Ascending aorta (tissue), 2 donors: ENCODE results near the gene PDIA2. TPM values are rescaled to one million over a fixed set of nuclear protein-coding genes. Genes with fewer than 3 reads are reported as not detected.

ENCODE experiments used
- DNase-seq, 2 donors: peaks; one replicate each; pipeline ENCODE4 v3.0.0-alpha.2; 2019; ENCODE audit warnings: low spot score in 2 of 2
- H3K27ac ChIP-seq, 2 donors: fragments of 200-600 bp; sonication (generic); one replicate each; pipeline ENCODE4 v1.5.1; 2016 to 2017; ENCODE audit warnings: mild to moderate bottlenecking in 1 of 2
- H3K27me3 ChIP-seq: fragments of 200-600 bp; sonication (generic); one replicate; pipeline ENCODE4 v1.5.1; 2017
- H3K36me3 ChIP-seq, 2 donors: fragments of 200-600 bp; sonication (generic); one replicate each; pipeline ENCODE4 v1.5.1; 2016
- H3K4me1 ChIP-seq, 2 donors: fragments of 200-600 bp; sonication (generic); one replicate each; pipeline ENCODE4 v1.5.1; 2016 to 2017; ENCODE audit warnings: mild to moderate bottlenecking in 1 of 2
- H3K4me3 ChIP-seq, 2 donors: fragments of 200-600 bp; sonication (generic); one replicate each; pipeline ENCODE4 v1.5.1; 2016 to 2017; ENCODE audit warnings: mild to moderate bottlenecking in 1 of 2
- H3K9me3 ChIP-seq, 2 donors: fragments of 200-600 bp; sonication (generic); one replicate each; pipeline ENCODE4 v1.5.1; 2016
- intact Hi-C: fragments of 100-400 bp; cut with DNase I; formaldehyde crosslinking; loops from one replicate; pipeline ENCODE4 v1.15.1; 2023
- total RNA-seq: library from RNA; depleted of rRNA; stranded (reverse); fragments of >200 nt; gene quantifications from one replicate; pipeline ENCODE4 v1.1.0, GENCODE V29; 2016
- TF ChIP-seq, protein P1 (sequence below), 3 experiments: fragments of 200-600 bp in 2 of 3; fragments of 450-650 bp in 1 of 3; sonication (generic) in 2 of 3; IDR thresholded peaks; one replicate each; pipeline ENCODE4 v1.5.1; 2016 to 2019; ENCODE audit warnings: antibody characterized with exemption in 3 of 3, mild to moderate bottlenecking in 1 of 3, moderate library complexity in 1 of 3

Gene PDIA2
- total RNA-seq, 1 donor from 2014 or later = not detected

DNA sequence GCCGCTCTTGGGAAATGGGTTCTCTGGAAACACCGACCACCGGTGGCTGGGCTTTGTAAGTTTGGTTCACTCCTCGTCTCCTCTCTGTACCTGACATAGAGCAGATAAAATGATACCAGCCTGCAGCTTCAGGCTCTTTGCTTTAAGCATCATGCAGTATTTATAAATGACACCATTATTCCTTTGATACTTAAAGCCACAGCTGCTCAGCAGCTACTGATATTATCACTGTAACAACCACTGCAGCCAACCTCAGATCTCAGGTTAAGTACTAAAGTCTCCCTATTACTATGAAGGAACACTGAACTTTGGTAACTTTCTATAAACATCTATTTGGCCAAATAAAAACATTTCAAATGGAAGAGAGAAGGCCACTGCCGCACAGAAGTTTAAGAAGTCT is 34.6 kb downstream of the PDIA2 start:
- Histone ChIP-seq H3K9me3 (no peaks in the 10 kb centered on the region), H3K36me3 (peaks cover 24 to 30% of the 10 kb centered on the region in 2 donors), H3K27ac (no peak overlapping the region), H3K4me3 (no peak overlapping the region), H3K4me1 (no peaks in the 10 kb centered on the region), H3K27me3 (no peaks in the 10 kb centered on the region)
- TF ChIP-seq, protein P1, sequence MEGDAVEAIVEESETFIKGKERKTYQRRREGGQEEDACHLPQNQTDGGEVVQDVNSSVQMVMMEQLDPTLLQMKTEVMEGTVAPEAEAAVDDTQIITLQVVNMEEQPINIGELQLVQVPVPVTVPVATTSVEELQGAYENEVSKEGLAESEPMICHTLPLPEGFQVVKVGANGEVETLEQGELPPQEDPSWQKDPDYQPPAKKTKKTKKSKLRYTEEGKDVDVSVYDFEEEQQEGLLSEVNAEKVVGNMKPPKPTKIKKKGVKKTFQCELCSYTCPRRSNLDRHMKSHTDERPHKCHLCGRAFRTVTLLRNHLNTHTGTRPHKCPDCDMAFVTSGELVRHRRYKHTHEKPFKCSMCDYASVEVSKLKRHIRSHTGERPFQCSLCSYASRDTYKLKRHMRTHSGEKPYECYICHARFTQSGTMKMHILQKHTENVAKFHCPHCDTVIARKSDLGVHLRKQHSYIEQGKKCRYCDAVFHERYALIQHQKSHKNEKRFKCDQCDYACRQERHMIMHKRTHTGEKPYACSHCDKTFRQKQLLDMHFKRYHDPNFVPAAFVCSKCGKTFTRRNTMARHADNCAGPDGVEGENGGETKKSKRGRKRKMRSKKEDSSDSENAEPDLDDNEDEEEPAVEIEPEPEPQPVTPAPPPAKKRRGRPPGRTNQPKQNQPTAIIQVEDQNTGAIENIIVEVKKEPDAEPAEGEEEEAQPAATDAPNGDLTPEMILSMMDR (IDR thresholded peaks at IDR 0.05) = no peak
- intact Hi-C loops = no loop called here
- DNase-seq = no peak

DNA sequence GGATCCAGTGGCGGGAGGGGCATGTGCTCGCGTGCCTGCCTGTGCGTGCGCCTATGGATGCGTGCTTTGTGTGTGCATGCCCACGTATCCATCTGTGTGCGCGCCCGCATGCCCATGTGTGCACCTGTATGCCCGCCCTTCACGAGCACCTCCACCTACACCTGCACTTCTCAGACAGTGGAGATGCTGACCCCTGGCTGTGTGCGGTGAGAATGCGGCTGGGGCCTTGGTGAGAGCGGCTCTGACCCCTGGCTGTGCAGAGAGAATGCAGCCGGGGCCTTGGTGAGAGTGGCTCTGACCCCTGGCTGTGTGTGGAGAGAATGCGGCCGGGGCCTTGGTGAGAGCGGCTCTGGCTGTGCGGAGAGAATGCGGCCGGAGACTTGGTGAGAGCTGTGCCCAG is 35.7 kb downstream of the PDIA2 start:
- no peak overlapping the region for H3K27ac ChIP-seq
- intact Hi-C loops = no loop called here
- H3K27me3 ChIP-seq = no peaks in the 10 kb centered on the region
- no peaks in the 10 kb centered on the region for H3K9me3 ChIP-seq
- H3K4me1 ChIP-seq = no peaks in the 10 kb centered on the region
- H3K4me3 ChIP-seq = no peak overlapping the region
- TF ChIP-seq, protein P1 (IDR thresholded peaks at IDR 0.05) = no peak
- DNase-seq = no peak
- peaks cover 16 to 21% of the 10 kb centered on the region in 2 donors for H3K36me3 ChIP-seq

DNA sequence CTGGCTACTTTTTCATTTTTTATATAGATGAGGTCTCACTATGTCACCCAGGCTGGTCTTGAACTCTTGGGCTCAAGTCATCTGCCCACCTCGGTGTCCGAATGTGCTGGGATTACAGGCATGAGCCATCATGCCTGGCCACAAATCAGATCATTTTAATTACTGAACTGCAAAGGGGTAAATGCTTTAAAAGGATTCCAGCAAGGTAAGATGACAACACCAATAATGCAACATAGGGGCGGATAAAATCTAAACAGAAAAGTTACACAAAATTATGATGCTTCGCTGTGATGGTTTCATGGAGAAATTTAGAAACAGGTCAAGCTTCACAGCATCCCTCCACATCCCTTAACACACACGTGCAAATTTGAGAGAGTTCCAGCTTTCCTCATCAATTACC is 37.2 kb downstream of the PDIA2 start:
- Histone ChIP-seq H3K4me3 (no peak overlapping the region), H3K36me3 (peaks cover 7 to 12% of the 10 kb centered on the region in 2 donors), H3K4me1 (no peaks in the 10 kb centered on the region), H3K27me3 (no peaks in the 10 kb centered on the region), H3K9me3 (no peaks in the 10 kb centered on the region), H3K27ac (no peak overlapping the region)
- intact Hi-C loops = no loop called here
- DNase-seq = no peak
- TF ChIP-seq, protein P1 (IDR thresholded peaks at IDR 0.05) = no peak

DNA sequence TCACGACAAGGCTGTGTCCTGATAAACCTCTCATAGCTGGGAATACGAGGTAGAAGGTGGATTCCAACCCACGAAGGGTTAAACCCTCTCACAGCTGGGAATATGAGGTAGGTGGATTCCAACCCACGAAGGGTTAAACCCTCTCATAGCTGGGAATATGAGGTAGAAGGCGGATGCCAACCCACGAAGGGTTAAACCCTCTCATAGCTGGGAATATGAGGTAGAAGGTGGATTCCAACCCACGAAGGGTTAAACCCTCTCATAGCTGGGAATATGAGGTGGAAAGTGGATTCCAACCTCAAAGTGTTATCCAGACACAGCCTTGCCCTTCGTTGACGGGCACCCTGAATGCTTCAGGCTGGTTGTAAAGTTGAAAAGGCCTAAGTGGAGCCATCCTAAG is 38.6 kb downstream of the PDIA2 start:
- Histone ChIP-seq H3K4me3 (no peak overlapping the region), H3K36me3 (peaks cover 7 to 12% of the 10 kb centered on the region in 2 donors), H3K9me3 (no peaks in the 10 kb centered on the region), H3K4me1 (no peaks in the 10 kb centered on the region), H3K27me3 (no peaks in the 10 kb centered on the region), H3K27ac (no peak overlapping the region)
- intact Hi-C loops = no loop called here
- TF ChIP-seq, protein P1 (IDR thresholded peaks at IDR 0.05) = no peak
- DNase-seq = no peak

DNA sequence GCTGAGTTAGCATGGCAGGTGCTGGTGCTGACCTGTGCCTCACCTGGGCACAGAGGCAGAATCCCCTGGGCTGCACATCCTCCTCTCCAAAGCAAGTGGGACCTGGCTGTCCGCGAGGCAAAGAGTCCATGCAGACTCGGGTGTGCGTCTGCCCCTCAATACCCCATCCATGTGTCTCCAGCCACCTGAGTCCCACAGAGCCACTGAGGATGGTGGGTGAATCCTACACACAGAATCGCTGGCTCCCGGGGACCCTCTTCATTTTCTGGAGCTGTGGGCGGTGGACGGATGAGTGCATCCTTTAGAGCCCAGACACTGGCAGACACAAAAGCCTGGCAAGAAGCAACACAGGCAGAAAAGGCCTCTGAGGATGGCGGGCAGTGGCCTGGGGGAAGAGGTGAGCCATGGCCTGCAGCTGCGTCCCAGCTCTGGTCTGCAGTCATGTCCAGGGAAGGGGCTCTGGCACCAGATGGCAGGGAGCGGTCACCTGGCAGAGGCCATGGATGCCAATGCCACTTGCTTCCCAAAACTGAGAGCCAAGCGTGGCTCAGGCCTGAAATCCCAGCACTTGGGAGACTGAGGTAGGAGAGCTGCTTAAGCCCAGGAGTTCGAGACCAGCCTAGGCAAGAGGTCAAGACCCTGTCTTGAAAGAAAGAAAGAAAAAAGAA is 39.6 kb downstream of the PDIA2 start:
- intact Hi-C loops = no loop called here
- TF ChIP-seq, protein P1 (IDR thresholded peaks at IDR 0.05) = no peak
- Histone ChIP-seq H3K9me3 (no peaks in the 10 kb centered on the region), H3K36me3 (peaks cover 7 to 12% of the 10 kb centered on the region in 2 donors), H3K27ac (no peak overlapping the region), H3K4me1 (peaks cover 0 to 3% of the 10 kb centered on the region in 2 donors), H3K27me3 (no peaks in the 10 kb centered on the region), H3K4me3 (no peak overlapping the region)
- no peak for DNase-seq

DNA sequence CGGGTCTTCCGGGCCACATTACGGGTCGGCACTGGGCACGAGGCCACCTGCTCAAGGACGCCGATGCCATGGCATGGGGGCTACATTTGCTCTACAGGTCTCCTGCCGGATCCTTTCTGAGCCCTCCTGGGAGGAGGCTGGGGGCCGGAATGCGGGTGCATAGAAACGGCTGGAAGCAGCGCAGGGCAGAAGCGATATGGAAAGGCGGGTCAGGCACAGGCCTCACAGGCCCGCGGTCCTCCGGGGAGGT is 41.2 kb downstream of the PDIA2 start:
- no peaks in the 10 kb centered on the region for H3K9me3 ChIP-seq
- H3K4me3 ChIP-seq = no peak overlapping the region
- H3K36me3 ChIP-seq = peaks cover 0 to 3% of the 10 kb centered on the region in 2 donors
- no peak for DNase-seq
- TF ChIP-seq, protein P1 (IDR thresholded peaks at IDR 0.05) = no peak
- peaks cover 0 to 7% of the 10 kb centered on the region in 2 donors for H3K4me1 ChIP-seq
- intact Hi-C loops = no loop called here
- no peak overlapping the region for H3K27ac ChIP-seq
- no peaks in the 10 kb centered on the region for H3K27me3 ChIP-seq
